Upper lobe of left lung (tissue), 4 donors: Measurements from ENCODE around the gene TRIM8.

Experiments used
- EP300 ChIP-seq, 4 donors: sonication (generic); formaldehyde crosslinking; IDR thresholded peaks; one replicate each; pipeline ENCODE4 v1.5.1; 2017; ENCODE audit warnings: antibody characterized with exemption in 4 of 4, control low read depth in 2 of 4
- TF ChIP-seq, protein P1 (sequence below), 6 experiments: fragments of 450-650 bp in 4 of 6; fragments of 200-600 bp in 2 of 6; sonication (generic) in 2 of 6; IDR thresholded peaks; one replicate each; pipeline ENCODE4 v1.5.1; 2016 to 2019; ENCODE audit warnings: antibody characterized with exemption in 6 of 6

DNA sequence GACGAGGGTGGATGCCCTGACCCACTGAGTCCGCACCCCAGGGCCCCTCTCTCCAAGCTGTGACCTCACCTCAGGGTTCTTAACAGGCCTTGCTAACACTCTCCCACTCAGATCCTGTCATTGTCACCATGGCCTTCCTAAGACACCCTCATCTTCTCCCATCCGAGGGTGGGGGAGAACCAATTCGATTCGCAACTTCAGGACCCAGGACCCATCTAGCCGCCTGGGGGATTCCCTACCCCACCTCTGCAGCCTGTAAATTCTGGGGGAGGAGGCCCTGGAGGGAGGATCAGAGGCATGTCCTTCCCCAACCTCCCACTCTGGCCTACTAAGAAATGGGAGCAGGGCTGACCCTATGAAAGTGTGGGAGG lies 17.4 kb downstream of the TRIM8 start:
- TF ChIP-seq EP300 (IDR thresholded peaks at IDR 0.05): no peak
- TF ChIP-seq, protein P1, sequence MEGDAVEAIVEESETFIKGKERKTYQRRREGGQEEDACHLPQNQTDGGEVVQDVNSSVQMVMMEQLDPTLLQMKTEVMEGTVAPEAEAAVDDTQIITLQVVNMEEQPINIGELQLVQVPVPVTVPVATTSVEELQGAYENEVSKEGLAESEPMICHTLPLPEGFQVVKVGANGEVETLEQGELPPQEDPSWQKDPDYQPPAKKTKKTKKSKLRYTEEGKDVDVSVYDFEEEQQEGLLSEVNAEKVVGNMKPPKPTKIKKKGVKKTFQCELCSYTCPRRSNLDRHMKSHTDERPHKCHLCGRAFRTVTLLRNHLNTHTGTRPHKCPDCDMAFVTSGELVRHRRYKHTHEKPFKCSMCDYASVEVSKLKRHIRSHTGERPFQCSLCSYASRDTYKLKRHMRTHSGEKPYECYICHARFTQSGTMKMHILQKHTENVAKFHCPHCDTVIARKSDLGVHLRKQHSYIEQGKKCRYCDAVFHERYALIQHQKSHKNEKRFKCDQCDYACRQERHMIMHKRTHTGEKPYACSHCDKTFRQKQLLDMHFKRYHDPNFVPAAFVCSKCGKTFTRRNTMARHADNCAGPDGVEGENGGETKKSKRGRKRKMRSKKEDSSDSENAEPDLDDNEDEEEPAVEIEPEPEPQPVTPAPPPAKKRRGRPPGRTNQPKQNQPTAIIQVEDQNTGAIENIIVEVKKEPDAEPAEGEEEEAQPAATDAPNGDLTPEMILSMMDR (IDR thresholded peaks at IDR 0.05): no peak
